H9 (cell line): ENCODE data around the gene SLC12A4. TPM values are rescaled to one million over a fixed set of nuclear protein-coding genes. Genes with fewer than 3 reads are reported as not detected.

Source experiments
- DNase-seq: peaks from one replicate; pipeline ENCODE4 v3.0.0-alpha.2; 2017
- H2AFZ ChIP-seq: one replicate; pipeline ENCODE4 v1.6.1; 2013; ENCODE audit warnings: mild to moderate bottlenecking, low read length, control low read depth, moderate library complexity
- H2AK5ac ChIP-seq: 2 replicates; pipeline ENCODE4 v1.6.1; 2013; ENCODE audit warnings: low read length, control low read depth, mixed read lengths; ENCODE audit not compliant: insufficient read length
- H2BK120ac ChIP-seq: one replicate; pipeline ENCODE4 v1.6.1; 2013; ENCODE audit warnings: low read depth, mild to moderate bottlenecking, low read length, control low read depth, inconsistent platforms; ENCODE audit not compliant: poor library complexity, severe bottlenecking
- H2BK12ac ChIP-seq: 2 replicates; pipeline ENCODE4 v1.6.1; 2013; ENCODE audit warnings: low read length, control low read depth, mixed read lengths, low read depth; ENCODE audit not compliant: insufficient read length
- H2BK15ac ChIP-seq: 2 replicates; pipeline ENCODE4 v1.6.1; 2013; ENCODE audit warnings: low read depth, low read length, control low read depth
- H2BK20ac ChIP-seq: one replicate; pipeline ENCODE4 v1.6.1; 2013; ENCODE audit warnings: low read depth, mild to moderate bottlenecking, low read length, control low read depth, inconsistent platforms; ENCODE audit not compliant: poor library complexity, severe bottlenecking
- H2BK5ac ChIP-seq: 2 replicates; pipeline ENCODE4 v1.6.1; 2013; ENCODE audit warnings: low read length, control low read depth, mixed read lengths; ENCODE audit not compliant: insufficient read length
- H3K14ac ChIP-seq: 2 replicates; pipeline ENCODE4 v1.6.1; 2013; ENCODE audit warnings: low read length, control low read depth; ENCODE audit not compliant: insufficient read depth
- H3K18ac ChIP-seq: 2 replicates; pipeline ENCODE4 v1.6.1; 2013; ENCODE audit warnings: low read depth, mild to moderate bottlenecking, mixed read lengths, low read length, control low read depth; ENCODE audit not compliant: insufficient read length
- H3K23ac ChIP-seq: 2 replicates; pipeline ENCODE4 v1.6.1; 2013; ENCODE audit warnings: low read length, control low read depth, mixed read lengths, low read depth; ENCODE audit not compliant: insufficient read length
- H3K23me2 ChIP-seq: 2 replicates; pipeline ENCODE4 v1.6.1; 2013; ENCODE audit warnings: low read depth, mild to moderate bottlenecking, mixed read lengths, low read length, control low read depth; ENCODE audit not compliant: insufficient read length, poor library complexity, severe bottlenecking
- H3K27ac ChIP-seq: 2 replicates; pipeline ENCODE4 v1.5.1; 2013; ENCODE audit warnings: low read length, control low read depth, mixed read lengths, low read depth; ENCODE audit not compliant: insufficient read length
- H3K27me3 ChIP-seq: 2 replicates; pipeline ENCODE4 v1.6.1; 2013; ENCODE audit warnings: low read length, control low read depth, inconsistent platforms; ENCODE audit not compliant: insufficient read depth
- H3K4ac ChIP-seq: 2 replicates; pipeline ENCODE4 v1.6.1; 2013; ENCODE audit warnings: low read depth, mild to moderate bottlenecking, control low read depth, inconsistent platforms, low read length, moderate library complexity
- H3K4me1 ChIP-seq: 2 replicates; pipeline ENCODE4 v1.6.1; 2013; ENCODE audit warnings: low read length, control low read depth, inconsistent platforms; ENCODE audit not compliant: insufficient read depth
- H3K4me2 ChIP-seq: 2 replicates; pipeline ENCODE4 v1.6.1; 2013; ENCODE audit warnings: low read length, control low read depth, mixed read lengths; ENCODE audit not compliant: insufficient read length, insufficient read depth
- H3K56ac ChIP-seq: 2 replicates; pipeline ENCODE4 v1.6.1; 2013; ENCODE audit warnings: low read depth, mild to moderate bottlenecking, mixed read lengths, low read length, control low read depth; ENCODE audit not compliant: insufficient read length
- H3K79me1 ChIP-seq: 2 replicates; pipeline ENCODE4 v1.6.1; 2013; ENCODE audit warnings: low read depth, mild to moderate bottlenecking, moderate library complexity, low read length, control low read depth, inconsistent platforms; ENCODE audit not compliant: insufficient read depth, poor library complexity, severe bottlenecking
- H3K79me2 ChIP-seq: 2 replicates; pipeline ENCODE4 v1.6.1; 2013; ENCODE audit warnings: low read length, control low read depth, inconsistent platforms; ENCODE audit not compliant: insufficient read depth
- H3K9ac ChIP-seq: 2 replicates; pipeline ENCODE4 v1.6.1; 2013; ENCODE audit warnings: low read length, control low read depth, mixed read lengths; ENCODE audit not compliant: insufficient read length; ENCODE audit errors: extremely low read depth
- H3K9me3 ChIP-seq: one replicate; pipeline ENCODE4 v1.6.1; 2013; ENCODE audit warnings: low read depth, low read length, inconsistent platforms; ENCODE audit not compliant: control insufficient read depth
- H3T11ph ChIP-seq: one replicate; pipeline ENCODE4 v1.6.1; 2013; ENCODE audit warnings: mild to moderate bottlenecking, low read length, control low read depth, inconsistent platforms
- H4K20me1 ChIP-seq: one replicate; pipeline ENCODE4 v1.6.1; 2013; ENCODE audit not compliant: control insufficient read depth, insufficient read length, insufficient read depth
- H4K5ac ChIP-seq: 2 replicates; pipeline ENCODE4 v1.6.1; 2013; ENCODE audit warnings: low read depth, mild to moderate bottlenecking, mixed read lengths, low read length, control low read depth; ENCODE audit not compliant: insufficient read length
- H4K8ac ChIP-seq: replicated peaks from 2 replicates; pipeline ENCODE4 v1.6.1; 2013; ENCODE audit warnings: low read length, control low read depth, mixed read lengths, low read depth; ENCODE audit not compliant: insufficient read length
- H4K91ac ChIP-seq: 2 replicates; pipeline ENCODE4 v1.6.1; 2013; ENCODE audit warnings: low read depth, mild to moderate bottlenecking, moderate library complexity, mixed read lengths, low read length, control low read depth; ENCODE audit not compliant: insufficient read length
- H3K27ac Mint-ChIP-seq, 3 experiments: 2 replicates in 2 of 3; 3 replicates in 1 of 3; pipeline ENCODE4 v1.8.0; 2020 to 2021; ENCODE audit warnings: mixed read lengths in 3 of 3, mild to moderate bottlenecking in 1 of 3, moderate library complexity in 1 of 3
- H3K27me3 Mint-ChIP-seq: 2 replicates; pipeline ENCODE4 v1.8.0; 2021; ENCODE audit warnings: low read depth, mild to moderate bottlenecking, moderate library complexity, mixed read lengths
- H3K36me3 Mint-ChIP-seq, 3 experiments: 2 replicates in 2 of 3; 3 replicates in 1 of 3; pipeline ENCODE4 v1.8.0; 2020 to 2021; ENCODE audit warnings: low read depth in 3 of 3, mixed read lengths in 3 of 3; ENCODE audit not compliant: insufficient read depth in 1 of 3
- H3K4me1 Mint-ChIP-seq, 2 experiments: 2 replicates each; pipeline ENCODE4 v1.8.0; 2020; ENCODE audit warnings: mixed read lengths in 2 of 2
- H3K4me3 Mint-ChIP-seq, 2 experiments: 2 replicates in 1 of 2; 3 replicates in 1 of 2; pipeline ENCODE4 v1.8.0; 2020 to 2021; ENCODE audit warnings: mild to moderate bottlenecking in 2 of 2, mixed read lengths in 2 of 2, moderate library complexity in 1 of 2
- H3K9me3 Mint-ChIP-seq, 2 experiments: 2 replicates in 1 of 2; 3 replicates in 1 of 2; pipeline ENCODE4 v1.8.0; 2020; ENCODE audit warnings: mild to moderate bottlenecking in 2 of 2, mixed read lengths in 2 of 2, moderate library complexity in 1 of 2
- WGBS: extraction: QIAGEN DNeasy Blood & Tissue Kit; methylation state at CpG from one replicate; pipeline ENCODE4 v1.1.7; 2013; ENCODE audit warnings: missing lambda C conversion rate, low lambda C conversion rate, mixed read lengths; ENCODE audit not compliant: insufficient read length; ENCODE audit errors: extremely low coverage; 5-methylcytosine and 5-hydroxymethylcytosine counted together
- total RNA-seq: library from RNA; stranded (reverse); gene quantifications from 2 replicates; pipeline ENCODE4 v1.2.1, GENCODE V29; 2021
- TF ChIP-seq, protein P1 (sequence below): fragments of 200-600 bp; sonication (generic); conservative IDR thresholded peaks from 3 replicates; pipeline ENCODE4 v1.8.0; 2021; ENCODE audit warnings: antibody characterized with exemption, mild to moderate bottlenecking

The SLC12A4 gene
- total RNA-seq, 1 experiment from 2014 or later, result 46.7 TPM

DNA sequence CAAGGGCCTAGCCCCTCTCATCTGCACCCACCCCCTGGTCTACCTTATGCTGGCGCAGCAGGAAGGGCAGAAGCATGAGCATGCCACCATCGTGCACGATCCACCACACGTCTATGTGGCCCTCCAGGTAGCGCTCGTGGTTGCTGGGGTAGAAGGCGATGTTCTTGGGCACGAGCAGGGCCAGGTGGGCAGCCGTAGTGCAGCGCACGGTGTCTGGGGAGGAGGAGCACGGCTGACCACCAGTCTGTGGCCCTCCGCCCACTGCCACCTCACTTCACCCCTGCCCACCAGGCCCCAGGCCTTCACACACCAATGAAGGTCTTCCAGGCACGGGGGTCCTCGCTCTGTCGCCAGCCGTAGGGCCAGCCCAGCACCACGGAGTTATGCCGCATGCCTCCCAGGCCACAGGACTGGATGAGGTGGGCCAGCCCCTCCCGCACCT is 22.3 kb downstream of the SLC12A4 start:
- Histone ChIP-seq H3T11ph (no peak overlapping the region), H3K23me2 (no peaks in the 10 kb centered on the region), H3K4ac (no peak overlapping the region), H3K18ac (no peak overlapping the region), H4K91ac (no peak overlapping the region), H2BK120ac (no peak overlapping the region), H3K4me1 (no peaks in the 10 kb centered on the region), H3K27ac (no peak overlapping the region), H3K27me3 (no peaks in the 10 kb centered on the region), H3K4me2 (no peak overlapping the region), H2BK12ac (no peak overlapping the region), H3K79me1 (no peaks in the 10 kb centered on the region), H3K56ac (no peak overlapping the region), H3K23ac (no peak overlapping the region), H3K14ac (no peak overlapping the region), H3K9me3 (no peaks in the 10 kb centered on the region), H4K8ac (no peak overlapping the region), H4K5ac (no peak overlapping the region), H2BK15ac (no peak overlapping the region), H3K79me2 (no peaks in the 10 kb centered on the region), H3K9ac (no peak overlapping the region), H2BK5ac (no peak overlapping the region), H2AFZ (no peak overlapping the region), H2AK5ac (no peak overlapping the region), H4K20me1 (no peaks in the 10 kb centered on the region), H2BK20ac (no peak overlapping the region)
- Mint-ChIP-seq H3K27me3 (no peaks in the 10 kb centered on the region), H3K4me3 (no peak overlapping the region), H3K27ac (no peak overlapping the region), H3K9me3 (no peaks in the 10 kb centered on the region), H3K4me1 (peaks cover 2 to 15% of the 10 kb centered on the region in 2 experiments; a peak in 2 of 4 replicates), H3K36me3 (peaks cover 11 to 64% (median 36%) of the 10 kb centered on the region in 3 experiments; a peak in 5 of 7 replicates)
- WGBS, result no CpG with 5 or more reads among the region's 20 CpGs
- TF ChIP-seq, protein P1, sequence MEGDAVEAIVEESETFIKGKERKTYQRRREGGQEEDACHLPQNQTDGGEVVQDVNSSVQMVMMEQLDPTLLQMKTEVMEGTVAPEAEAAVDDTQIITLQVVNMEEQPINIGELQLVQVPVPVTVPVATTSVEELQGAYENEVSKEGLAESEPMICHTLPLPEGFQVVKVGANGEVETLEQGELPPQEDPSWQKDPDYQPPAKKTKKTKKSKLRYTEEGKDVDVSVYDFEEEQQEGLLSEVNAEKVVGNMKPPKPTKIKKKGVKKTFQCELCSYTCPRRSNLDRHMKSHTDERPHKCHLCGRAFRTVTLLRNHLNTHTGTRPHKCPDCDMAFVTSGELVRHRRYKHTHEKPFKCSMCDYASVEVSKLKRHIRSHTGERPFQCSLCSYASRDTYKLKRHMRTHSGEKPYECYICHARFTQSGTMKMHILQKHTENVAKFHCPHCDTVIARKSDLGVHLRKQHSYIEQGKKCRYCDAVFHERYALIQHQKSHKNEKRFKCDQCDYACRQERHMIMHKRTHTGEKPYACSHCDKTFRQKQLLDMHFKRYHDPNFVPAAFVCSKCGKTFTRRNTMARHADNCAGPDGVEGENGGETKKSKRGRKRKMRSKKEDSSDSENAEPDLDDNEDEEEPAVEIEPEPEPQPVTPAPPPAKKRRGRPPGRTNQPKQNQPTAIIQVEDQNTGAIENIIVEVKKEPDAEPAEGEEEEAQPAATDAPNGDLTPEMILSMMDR, result no peak
- DNase-seq, result no peak
